H9 (cell line): ENCODE measurements around the gene ZBTB26. TPM values are rescaled to one million over a fixed set of nuclear protein-coding genes. Genes with fewer than 3 reads are reported as not detected.

Experiments used
- DNase-seq: peaks from one replicate; pipeline ENCODE4 v3.0.0-alpha.2; 2017
- H2AFZ ChIP-seq: one replicate; pipeline ENCODE4 v1.6.1; 2013; ENCODE audit warnings: mild to moderate bottlenecking, low read length, control low read depth, moderate library complexity
- H2AK5ac ChIP-seq: 2 replicates; pipeline ENCODE4 v1.6.1; 2013; ENCODE audit warnings: low read length, control low read depth, mixed read lengths; ENCODE audit not compliant: insufficient read length
- H2BK120ac ChIP-seq: one replicate; pipeline ENCODE4 v1.6.1; 2013; ENCODE audit warnings: low read depth, mild to moderate bottlenecking, low read length, control low read depth, inconsistent platforms; ENCODE audit not compliant: poor library complexity, severe bottlenecking
- H2BK12ac ChIP-seq: 2 replicates; pipeline ENCODE4 v1.6.1; 2013; ENCODE audit warnings: low read length, control low read depth, mixed read lengths, low read depth; ENCODE audit not compliant: insufficient read length
- H2BK15ac ChIP-seq: 2 replicates; pipeline ENCODE4 v1.6.1; 2013; ENCODE audit warnings: low read depth, low read length, control low read depth
- H2BK20ac ChIP-seq: one replicate; pipeline ENCODE4 v1.6.1; 2013; ENCODE audit warnings: low read depth, mild to moderate bottlenecking, low read length, control low read depth, inconsistent platforms; ENCODE audit not compliant: poor library complexity, severe bottlenecking
- H2BK5ac ChIP-seq: 2 replicates; pipeline ENCODE4 v1.6.1; 2013; ENCODE audit warnings: low read length, control low read depth, mixed read lengths; ENCODE audit not compliant: insufficient read length
- H3K14ac ChIP-seq: 2 replicates; pipeline ENCODE4 v1.6.1; 2013; ENCODE audit warnings: low read length, control low read depth; ENCODE audit not compliant: insufficient read depth
- H3K18ac ChIP-seq: 2 replicates; pipeline ENCODE4 v1.6.1; 2013; ENCODE audit warnings: low read depth, mild to moderate bottlenecking, mixed read lengths, low read length, control low read depth; ENCODE audit not compliant: insufficient read length
- H3K23ac ChIP-seq: 2 replicates; pipeline ENCODE4 v1.6.1; 2013; ENCODE audit warnings: low read length, control low read depth, mixed read lengths, low read depth; ENCODE audit not compliant: insufficient read length
- H3K23me2 ChIP-seq: 2 replicates; pipeline ENCODE4 v1.6.1; 2013; ENCODE audit warnings: low read depth, mild to moderate bottlenecking, mixed read lengths, low read length, control low read depth; ENCODE audit not compliant: insufficient read length, poor library complexity, severe bottlenecking
- H3K27ac ChIP-seq: 2 replicates; pipeline ENCODE4 v1.5.1; 2013; ENCODE audit warnings: low read length, control low read depth, mixed read lengths, low read depth; ENCODE audit not compliant: insufficient read length
- H3K27me3 ChIP-seq: 2 replicates; pipeline ENCODE4 v1.6.1; 2013; ENCODE audit warnings: low read length, control low read depth, inconsistent platforms; ENCODE audit not compliant: insufficient read depth
- H3K4ac ChIP-seq: 2 replicates; pipeline ENCODE4 v1.6.1; 2013; ENCODE audit warnings: low read depth, mild to moderate bottlenecking, control low read depth, inconsistent platforms, low read length, moderate library complexity
- H3K4me1 ChIP-seq: 2 replicates; pipeline ENCODE4 v1.6.1; 2013; ENCODE audit warnings: low read length, control low read depth, inconsistent platforms; ENCODE audit not compliant: insufficient read depth
- H3K4me2 ChIP-seq: 2 replicates; pipeline ENCODE4 v1.6.1; 2013; ENCODE audit warnings: low read length, control low read depth, mixed read lengths; ENCODE audit not compliant: insufficient read length, insufficient read depth
- H3K56ac ChIP-seq: 2 replicates; pipeline ENCODE4 v1.6.1; 2013; ENCODE audit warnings: low read depth, mild to moderate bottlenecking, mixed read lengths, low read length, control low read depth; ENCODE audit not compliant: insufficient read length
- H3K79me1 ChIP-seq: 2 replicates; pipeline ENCODE4 v1.6.1; 2013; ENCODE audit warnings: low read depth, mild to moderate bottlenecking, moderate library complexity, low read length, control low read depth, inconsistent platforms; ENCODE audit not compliant: insufficient read depth, poor library complexity, severe bottlenecking
- H3K79me2 ChIP-seq: 2 replicates; pipeline ENCODE4 v1.6.1; 2013; ENCODE audit warnings: low read length, control low read depth, inconsistent platforms; ENCODE audit not compliant: insufficient read depth
- H3K9ac ChIP-seq: 2 replicates; pipeline ENCODE4 v1.6.1; 2013; ENCODE audit warnings: low read length, control low read depth, mixed read lengths; ENCODE audit not compliant: insufficient read length; ENCODE audit errors: extremely low read depth
- H3K9me3 ChIP-seq: one replicate; pipeline ENCODE4 v1.6.1; 2013; ENCODE audit warnings: low read depth, low read length, inconsistent platforms; ENCODE audit not compliant: control insufficient read depth
- H3T11ph ChIP-seq: one replicate; pipeline ENCODE4 v1.6.1; 2013; ENCODE audit warnings: mild to moderate bottlenecking, low read length, control low read depth, inconsistent platforms
- H4K20me1 ChIP-seq: one replicate; pipeline ENCODE4 v1.6.1; 2013; ENCODE audit not compliant: control insufficient read depth, insufficient read length, insufficient read depth
- H4K5ac ChIP-seq: 2 replicates; pipeline ENCODE4 v1.6.1; 2013; ENCODE audit warnings: low read depth, mild to moderate bottlenecking, mixed read lengths, low read length, control low read depth; ENCODE audit not compliant: insufficient read length
- H4K8ac ChIP-seq: replicated peaks from 2 replicates; pipeline ENCODE4 v1.6.1; 2013; ENCODE audit warnings: low read length, control low read depth, mixed read lengths, low read depth; ENCODE audit not compliant: insufficient read length
- H4K91ac ChIP-seq: 2 replicates; pipeline ENCODE4 v1.6.1; 2013; ENCODE audit warnings: low read depth, mild to moderate bottlenecking, moderate library complexity, mixed read lengths, low read length, control low read depth; ENCODE audit not compliant: insufficient read length
- H3K27ac Mint-ChIP-seq, 3 experiments: 2 replicates in 2 of 3; 3 replicates in 1 of 3; pipeline ENCODE4 v1.8.0; 2020 to 2021; ENCODE audit warnings: mixed read lengths in 3 of 3, mild to moderate bottlenecking in 1 of 3, moderate library complexity in 1 of 3
- H3K27me3 Mint-ChIP-seq: 2 replicates; pipeline ENCODE4 v1.8.0; 2021; ENCODE audit warnings: low read depth, mild to moderate bottlenecking, moderate library complexity, mixed read lengths
- H3K36me3 Mint-ChIP-seq, 3 experiments: 2 replicates in 2 of 3; 3 replicates in 1 of 3; pipeline ENCODE4 v1.8.0; 2020 to 2021; ENCODE audit warnings: low read depth in 3 of 3, mixed read lengths in 3 of 3; ENCODE audit not compliant: insufficient read depth in 1 of 3
- H3K4me1 Mint-ChIP-seq, 2 experiments: 2 replicates each; pipeline ENCODE4 v1.8.0; 2020; ENCODE audit warnings: mixed read lengths in 2 of 2
- H3K4me3 Mint-ChIP-seq, 2 experiments: 2 replicates in 1 of 2; 3 replicates in 1 of 2; pipeline ENCODE4 v1.8.0; 2020 to 2021; ENCODE audit warnings: mild to moderate bottlenecking in 2 of 2, mixed read lengths in 2 of 2, moderate library complexity in 1 of 2
- H3K9me3 Mint-ChIP-seq, 2 experiments: 2 replicates in 1 of 2; 3 replicates in 1 of 2; pipeline ENCODE4 v1.8.0; 2020; ENCODE audit warnings: mild to moderate bottlenecking in 2 of 2, mixed read lengths in 2 of 2, moderate library complexity in 1 of 2
- WGBS: extraction: QIAGEN DNeasy Blood & Tissue Kit; methylation state at CpG from one replicate; pipeline ENCODE4 v1.1.7; 2013; ENCODE audit warnings: missing lambda C conversion rate, low lambda C conversion rate, mixed read lengths; ENCODE audit not compliant: insufficient read length; ENCODE audit errors: extremely low coverage; 5-methylcytosine and 5-hydroxymethylcytosine counted together
- total RNA-seq: library from RNA; stranded (reverse); gene quantifications from 2 replicates; pipeline ENCODE4 v1.2.1, GENCODE V29; 2021
- TF ChIP-seq, protein P1 (sequence below): fragments of 200-600 bp; sonication (generic); conservative IDR thresholded peaks from 3 replicates; pipeline ENCODE4 v1.8.0; 2021; ENCODE audit warnings: antibody characterized with exemption, mild to moderate bottlenecking

The ZBTB26 gene
- total RNA-seq, 1 experiment from 2014 or later, result 5.8 TPM

GRCh38 chr9:122930541-122931225 lies 629 bp downstream of the ZBTB26 start:
- Mint-ChIP-seq H3K9me3 (no peaks in the 10 kb centered on the region), H3K36me3 (peaks cover 0 to 5% (median 3%) of the 10 kb centered on the region in 3 experiments; a peak in 2 of 7 replicates), H3K27ac (no peak overlapping the region), H3K4me1 (peaks cover 7 to 8% of the 10 kb centered on the region in 2 experiments), H3K4me3 (no peak overlapping the region), H3K27me3 (no peaks in the 10 kb centered on the region)
- Histone ChIP-seq H3K4me1 (no peaks in the 10 kb centered on the region), H4K91ac (no peak overlapping the region), H3K27ac (no peak overlapping the region), H3K79me2 (peaks cover 21% of the 10 kb centered on the region), H3K14ac (peak overlapping the region; percentile 79), H3K9ac (peak overlapping the region; percentile 66), H3K23ac (no peak overlapping the region), H4K8ac (no peak overlapping the region), H3K4me2 (peak overlapping the region; percentile 78), H2BK5ac (no peak overlapping the region), H3K9me3 (no peaks in the 10 kb centered on the region), H3K79me1 (no peaks in the 10 kb centered on the region), H3T11ph (no peak overlapping the region), H3K18ac (no peak overlapping the region), H2BK12ac (no peak overlapping the region), H2AK5ac (no peak overlapping the region), H2AFZ (no peak overlapping the region), H3K4ac (no peak overlapping the region), H4K20me1 (no peaks in the 10 kb centered on the region), H2BK20ac (no peak overlapping the region), H3K23me2 (peaks cover 7% of the 10 kb centered on the region), H4K5ac (no peak overlapping the region), H3K27me3 (no peaks in the 10 kb centered on the region), H2BK120ac (no peak overlapping the region), H3K56ac (no peak overlapping the region), H2BK15ac (no peak overlapping the region)
- no CpG with 5 or more reads among the region's 10 CpGs for WGBS
- no peak for DNase-seq
- TF ChIP-seq, protein P1, sequence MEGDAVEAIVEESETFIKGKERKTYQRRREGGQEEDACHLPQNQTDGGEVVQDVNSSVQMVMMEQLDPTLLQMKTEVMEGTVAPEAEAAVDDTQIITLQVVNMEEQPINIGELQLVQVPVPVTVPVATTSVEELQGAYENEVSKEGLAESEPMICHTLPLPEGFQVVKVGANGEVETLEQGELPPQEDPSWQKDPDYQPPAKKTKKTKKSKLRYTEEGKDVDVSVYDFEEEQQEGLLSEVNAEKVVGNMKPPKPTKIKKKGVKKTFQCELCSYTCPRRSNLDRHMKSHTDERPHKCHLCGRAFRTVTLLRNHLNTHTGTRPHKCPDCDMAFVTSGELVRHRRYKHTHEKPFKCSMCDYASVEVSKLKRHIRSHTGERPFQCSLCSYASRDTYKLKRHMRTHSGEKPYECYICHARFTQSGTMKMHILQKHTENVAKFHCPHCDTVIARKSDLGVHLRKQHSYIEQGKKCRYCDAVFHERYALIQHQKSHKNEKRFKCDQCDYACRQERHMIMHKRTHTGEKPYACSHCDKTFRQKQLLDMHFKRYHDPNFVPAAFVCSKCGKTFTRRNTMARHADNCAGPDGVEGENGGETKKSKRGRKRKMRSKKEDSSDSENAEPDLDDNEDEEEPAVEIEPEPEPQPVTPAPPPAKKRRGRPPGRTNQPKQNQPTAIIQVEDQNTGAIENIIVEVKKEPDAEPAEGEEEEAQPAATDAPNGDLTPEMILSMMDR, result peak; percentile 33; the same call in 2 of the 3 replicates
